Measurements from ENCODE around the gene PSTK. TPM values are rescaled to one million over a fixed set of nuclear protein-coding genes. Genes with fewer than 3 reads are reported as not detected.

Gene PSTK
- 10 to 100 TPM in 1 of 5 experiments, 1 to 10 TPM in 4; 4.3 to 13.2 (median 5.9) TPM for total RNA-seq
- polyA plus RNA-seq: 1 to 10 TPM; 8.9 to 9.3 TPM
- total RNA-seq: 10.1 reads per million, percentile 36 among the genes with 10 or more reads in this experiment

GRCh38 chr10:122980209-122981065 is at the start of gene PSTK:
Gene PSTK (plus strand): TSS chr10:122980401. CDS start chr10:122980480, 79 bp downstream.
- peak; percentile 97 for ATAC-seq
- CTCF ChIA-PET: interaction anchor here (0.7 to 1.5 kb wide), 6 partner anchors 18 to 1768 kb away, joined by 3 to 5 read pairs (median 3); no protein-coding TSS in a partner anchor
- peaks cover 3 to 5% (median 5%) of the 10 kb centered on the region in 5 donors for H3K36me3 Mint-ChIP-seq
- peaks cover 0 to 13% (median 0%) of the 10 kb centered on the region in 5 donors for H3K27me3 Mint-ChIP-seq
- peaks cover 15 to 29% (median 24%) of the 10 kb centered on the region in 7 donors for H3K4me1 Mint-ChIP-seq
- peak within 1 kb of the TSS; percentile 67 for H3K4me3 ChIP-seq (ENCODE audit: low read length)
- intact Hi-C loops (cut with micrococcal nuclease): loop anchor here (1.0 to 10.0 kb wide), 5 partner anchors 26 to 1006 kb away; partner anchors contain the start of genes C10orf88 (in 2 of the 2), IKZF5 (in 2 of the 2), BUB3 (in 1 of the 2) and FAM24B (in 1 of the 2)
- peaks cover 0 to 3% (median 0%) of the 10 kb centered on the region in 3 experiments for H3K36me3 ChIP-seq (ENCODE audit: control insufficient read depth in 2 of 3, insufficient read depth in 3 of 3, low read length in 3 of 3)
- peak within 1 kb of the TSS; percentile 89 to 98 (median 96) for H3K27ac Mint-ChIP-seq
- peak within 1 kb of the TSS; percentile 89 for H3K27ac ChIP-seq (ENCODE audit: low read depth, low read length)
- H3K4me3 Mint-ChIP-seq: peak within 1 kb of the TSS; percentile 87 to 95 (median 91)
- H3K9me3 Mint-ChIP-seq: peaks cover 0 to 5% (median 0%) of the 10 kb centered on the region in 11 donors
- POLR2A ChIA-PET: interaction anchor here (0.5 to 6.2 kb wide), 8 partner anchors 20 to 173 kb away, joined by 3 to 71 read pairs (median 3); partner anchors contain the start of genes ACADSB, BUB3, C10orf88 and IKZF5
- H3K4me1 ChIP-seq (ENCODE audit: control insufficient read depth in 2 of 2, insufficient read depth in 2 of 2, low read length in 2 of 2): peaks cover 7 to 14% of the 10 kb centered on the region in 2 donors
- H3K9me3 ChIP-seq (ENCODE audit: control insufficient read depth in 2 of 3, low read length in 3 of 3): no peaks in the 10 kb centered on the region
- no peaks in the 10 kb centered on the region for H3K27me3 ChIP-seq (ENCODE audit: control insufficient read depth in 2 of 2, insufficient read depth in 2 of 2, low read length in 2 of 2)
- DNase-seq: peak; percentile 84 to 90 (median 88)

- intact Hi-C loops (cut with micrococcal nuclease): no loop called here
- H3K4me1 ChIP-seq (ENCODE audit: control insufficient read depth in 2 of 2, insufficient read depth in 2 of 2, low read length in 2 of 2): no peaks in the 10 kb centered on the region
- Mint-ChIP-seq H3K4me1 (peaks cover 0 to 7% (median 4%) of the 10 kb centered on the region in 7 donors), H3K36me3 (peaks cover 0 to 33% (median 8%) of the 10 kb centered on the region in 5 donors), H3K27me3 (no peaks in the 10 kb centered on the region), H3K4me3 (no peak overlapping the region), H3K27ac (no peak overlapping the region), H3K9me3 (no peaks in the 10 kb centered on the region)
- no peaks in the 10 kb centered on the region for H3K27me3 ChIP-seq (ENCODE audit: control insufficient read depth in 2 of 2, insufficient read depth in 2 of 2, low read length in 2 of 2)
- DNase-seq (no peak), ATAC-seq (no peak)
- H3K9me3 ChIP-seq (ENCODE audit: control insufficient read depth in 2 of 3, low read length in 3 of 3): no peaks in the 10 kb centered on the region
- H3K27ac ChIP-seq (ENCODE audit: low read depth, low read length): no peak overlapping the region
- H3K4me3 ChIP-seq (ENCODE audit: low read length): no peak overlapping the region
- peaks cover 0 to 9% (median 0%) of the 10 kb centered on the region in 3 experiments for H3K36me3 ChIP-seq (ENCODE audit: control insufficient read depth in 2 of 3, insufficient read depth in 3 of 3, low read length in 3 of 3)
- CTCF ChIA-PET: no interaction called here
- POLR2A ChIA-PET: no interaction called here
Observed at GRCh38 chr10:122931088-122931906, 48.9 kb upstream of the PSTK start.

DNA sequence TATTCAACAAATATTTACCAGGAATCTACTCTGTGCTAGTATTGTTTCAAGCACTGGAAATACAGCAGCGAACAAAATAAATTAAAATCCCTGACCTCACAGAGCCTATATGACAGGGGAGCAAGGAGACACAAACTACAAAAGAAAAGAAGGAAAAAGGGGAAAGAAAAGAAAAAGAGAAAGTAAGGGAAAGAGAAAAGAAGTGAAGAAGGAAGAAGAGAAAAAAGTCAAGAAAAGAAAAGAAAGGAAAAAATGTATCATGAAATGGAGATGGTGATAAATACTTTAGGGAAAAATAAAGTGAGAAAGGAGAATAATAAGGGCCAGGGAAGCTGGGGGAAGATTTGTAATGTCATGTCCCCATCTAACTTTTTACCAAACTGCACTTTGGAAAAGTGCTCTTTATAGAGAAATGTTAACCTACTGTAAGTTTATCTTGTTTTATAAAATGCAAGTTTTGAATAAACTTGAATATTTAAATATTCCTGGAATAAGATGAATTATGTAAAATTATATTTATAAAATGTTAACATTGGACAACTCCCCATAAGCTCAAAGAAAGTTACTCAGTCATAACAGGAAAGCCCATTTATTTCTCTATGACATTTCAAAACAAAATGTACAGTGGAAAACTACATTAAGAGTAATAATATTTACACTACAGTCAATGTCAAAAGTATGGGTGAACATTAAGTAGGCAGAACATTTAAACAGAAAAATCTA is 40.9 kb upstream of the PSTK start:
- H3K4me3 Mint-ChIP-seq: no peak overlapping the region
- Histone ChIP-seq H3K4me3 (ENCODE audit: low read length) (no peak overlapping the region), H3K27ac (ENCODE audit: low read depth, low read length) (no peak overlapping the region), H3K36me3 (ENCODE audit: control insufficient read depth in 2 of 3, insufficient read depth in 3 of 3, low read length in 3 of 3) (peaks cover 0 to 19% (median 3%) of the 10 kb centered on the region in 3 experiments), H3K4me1 (ENCODE audit: control insufficient read depth in 2 of 2, insufficient read depth in 2 of 2, low read length in 2 of 2) (no peaks in the 10 kb centered on the region), H3K27me3 (ENCODE audit: control insufficient read depth in 2 of 2, insufficient read depth in 2 of 2, low read length in 2 of 2) (no peaks in the 10 kb centered on the region), H3K9me3 (ENCODE audit: control insufficient read depth in 2 of 3, low read length in 3 of 3) (no peaks in the 10 kb centered on the region)
- ATAC-seq (no peak), DNase-seq (no peak)
- POLR2A ChIA-PET: no interaction called here
- no peaks in the 10 kb centered on the region for H3K9me3 Mint-ChIP-seq
- no peak overlapping the region for H3K27ac Mint-ChIP-seq
- CTCF ChIA-PET: no interaction called here
- intact Hi-C loops (cut with micrococcal nuclease): no loop called here
- H3K36me3 Mint-ChIP-seq: peaks cover 8 to 52% (median 36%) of the 10 kb centered on the region in 5 donors
- no peaks in the 10 kb centered on the region for H3K27me3 Mint-ChIP-seq
- peaks cover 0 to 11% (median 0%) of the 10 kb centered on the region in 7 donors for H3K4me1 Mint-ChIP-seq

GRCh38 chr10:122939856-122940543 is 40.2 kb upstream of the PSTK start:
- DNase-seq: no peak
- H3K4me1 Mint-ChIP-seq: peaks cover 0 to 11% (median 0%) of the 10 kb centered on the region in 7 donors
- Histone ChIP-seq H3K27me3 (ENCODE audit: control insufficient read depth in 2 of 2, insufficient read depth in 2 of 2, low read length in 2 of 2) (no peaks in the 10 kb centered on the region), H3K4me3 (ENCODE audit: low read length) (no peak overlapping the region), H3K27ac (ENCODE audit: low read depth, low read length) (no peak overlapping the region), H3K9me3 (ENCODE audit: control insufficient read depth in 2 of 3, low read length in 3 of 3) (no peaks in the 10 kb centered on the region), H3K4me1 (ENCODE audit: control insufficient read depth in 2 of 2, insufficient read depth in 2 of 2, low read length in 2 of 2) (no peaks in the 10 kb centered on the region), H3K36me3 (ENCODE audit: control insufficient read depth in 2 of 3, insufficient read depth in 3 of 3, low read length in 3 of 3) (peaks cover 0 to 19% (median 3%) of the 10 kb centered on the region in 3 experiments)
- CTCF ChIA-PET: no interaction called here
- POLR2A ChIA-PET: no interaction called here
- H3K27me3 Mint-ChIP-seq: no peaks in the 10 kb centered on the region
- intact Hi-C loops (cut with micrococcal nuclease): no loop called here
- H3K27ac Mint-ChIP-seq: no peak overlapping the region
- H3K4me3 Mint-ChIP-seq: no peak overlapping the region
- peaks cover 8 to 47% (median 35%) of the 10 kb centered on the region in 5 donors for H3K36me3 Mint-ChIP-seq
- no peak for ATAC-seq
- H3K9me3 Mint-ChIP-seq: no peaks in the 10 kb centered on the region

- Mint-ChIP-seq H3K9me3 (peaks cover 0 to 5% (median 2%) of the 10 kb centered on the region in 11 donors), H3K4me1 (peaks cover 21 to 52% (median 34%) of the 10 kb centered on the region in 7 donors), H3K27ac (peak overlapping the region in 1 of 9 donors; percentile 29), H3K27me3 (peaks cover 0 to 2% (median 0%) of the 10 kb centered on the region in 5 donors), H3K36me3 (peaks cover 19 to 42% (median 39%) of the 10 kb centered on the region in 5 donors), H3K4me3 (no peak overlapping the region)
- Histone ChIP-seq H3K27me3 (ENCODE audit: control insufficient read depth in 2 of 2, insufficient read depth in 2 of 2, low read length in 2 of 2) (no peaks in the 10 kb centered on the region), H3K4me1 (ENCODE audit: control insufficient read depth in 2 of 2, insufficient read depth in 2 of 2, low read length in 2 of 2) (peaks cover 16% of the 10 kb centered on the region in 2 donors), H3K36me3 (ENCODE audit: control insufficient read depth in 2 of 3, insufficient read depth in 3 of 3, low read length in 3 of 3) (no peaks in the 10 kb centered on the region), H3K9me3 (ENCODE audit: control insufficient read depth in 2 of 3, low read length in 3 of 3) (peaks cover 0 to under 1% (median 0%) of the 10 kb centered on the region in 3 experiments), H3K27ac (ENCODE audit: low read depth, low read length) (no peak overlapping the region), H3K4me3 (ENCODE audit: low read length) (no peak overlapping the region)
- ChIA-PET POLR2A (interaction anchor here (1.4 kb wide), 1 partner anchor 59 kb away, joined by 3 read pairs; the partner anchor contains the start of genes ACADSB and IKZF5), CTCF (no interaction called here)
- no peak for ATAC-seq
- intact Hi-C loops (cut with micrococcal nuclease): no loop called here
- no peak for DNase-seq
Observed at GRCh38 chr10:122949296-122949695, 30.9 kb upstream of the PSTK start.
